Mucosa of descending colon (tissue), 3 donors: ENCODE results near the gene NEK10. TPM values are rescaled to one million over a fixed set of nuclear protein-coding genes. Genes with fewer than 3 reads are reported as not detected.

Experiments used
- ATAC-seq: fragments of 200-7000 bp; cut with Tn5 transposase; one replicate; pipeline ENCODE4 v1.9.1; 2020; ENCODE audit warnings: mild to moderate bottlenecking, moderate library complexity
- DNase-seq, 3 donors: peaks; one replicate each; pipeline ENCODE4 v3.0.0-alpha.2; 2020
- H3K36me3 ChIP-seq: fragments of 200-600 bp; one replicate; pipeline ENCODE4 v1.8.0; 2021; ENCODE audit warnings: low read depth, mild to moderate bottlenecking
- H3K4me1 ChIP-seq: fragments of 200-600 bp; one replicate; pipeline ENCODE4 v1.8.0; 2021; ENCODE audit warnings: low read depth, mild to moderate bottlenecking
- H3K4me3 ChIP-seq: fragments of 200-600 bp; one replicate; pipeline ENCODE4 v1.8.0; 2021; ENCODE audit warnings: mild to moderate bottlenecking
- H3K9me3 ChIP-seq: fragments of 200-600 bp; one replicate; pipeline ENCODE4 v1.8.0; 2021; ENCODE audit warnings: mild to moderate bottlenecking
- intact Hi-C, 2 donors: fragments of 100-400 bp; cut with DNase I in 1 of 2; cut with micrococcal nuclease in 1 of 2; formaldehyde crosslinking; loops; one replicate each; pipeline versions ENCODE4 v1.11.0 to v1.11.1; 2022; cut with DNase I, micrococcal nuclease
- total RNA-seq, 3 donors: library from RNA; stranded (reverse); fragmentation: NEBNext Ultra II Directional in 2 of 3; extraction: Animal tissue kit (Norgen Biotek cat#: 25700) in 2 of 3; gene quantifications; one replicate each; pipeline versions ENCODE4 v1.2.1 to v1.2.4, GENCODE V29; 2021 to 2023
- TF ChIP-seq, protein P1 (sequence below): fragments of 200-600 bp; IDR thresholded peaks from one replicate; pipeline ENCODE4 v1.8.0; 2022; ENCODE audit warnings: antibody characterized with exemption, mild to moderate bottlenecking
- donor health status: DM: no; HTN: no; CAD: no; lungs with moderate emphysema.
- donor health status: DM: no; HTN: no; CAD: no.
- donor health status: DM: no; HTN: yes; CAD: no.

Gene NEK10
- total RNA-seq, 3 donors from 2014 or later: 1.1 to 6.5 (median 1.4) TPM

DNA sequence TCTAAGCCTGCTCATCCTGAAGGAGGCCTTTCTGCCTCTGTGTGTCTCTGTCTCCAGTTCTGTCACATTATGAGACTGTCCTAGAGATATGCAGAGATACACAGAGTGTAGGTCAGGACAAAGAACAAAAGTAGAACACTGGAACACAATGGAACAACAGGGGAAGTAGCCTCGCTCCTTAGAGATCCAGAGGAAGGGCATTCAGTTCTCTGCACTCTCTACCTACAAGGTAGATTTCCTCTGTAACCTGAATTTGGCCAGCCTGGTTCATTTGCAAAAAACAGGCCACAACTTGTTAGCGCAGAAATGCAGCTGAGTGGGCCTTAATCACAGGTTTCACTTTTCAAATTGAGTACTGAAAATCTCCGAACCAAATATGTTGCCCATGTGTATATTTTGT is 19.4 kb downstream of the NEK10 start:
- TF ChIP-seq, protein P1, sequence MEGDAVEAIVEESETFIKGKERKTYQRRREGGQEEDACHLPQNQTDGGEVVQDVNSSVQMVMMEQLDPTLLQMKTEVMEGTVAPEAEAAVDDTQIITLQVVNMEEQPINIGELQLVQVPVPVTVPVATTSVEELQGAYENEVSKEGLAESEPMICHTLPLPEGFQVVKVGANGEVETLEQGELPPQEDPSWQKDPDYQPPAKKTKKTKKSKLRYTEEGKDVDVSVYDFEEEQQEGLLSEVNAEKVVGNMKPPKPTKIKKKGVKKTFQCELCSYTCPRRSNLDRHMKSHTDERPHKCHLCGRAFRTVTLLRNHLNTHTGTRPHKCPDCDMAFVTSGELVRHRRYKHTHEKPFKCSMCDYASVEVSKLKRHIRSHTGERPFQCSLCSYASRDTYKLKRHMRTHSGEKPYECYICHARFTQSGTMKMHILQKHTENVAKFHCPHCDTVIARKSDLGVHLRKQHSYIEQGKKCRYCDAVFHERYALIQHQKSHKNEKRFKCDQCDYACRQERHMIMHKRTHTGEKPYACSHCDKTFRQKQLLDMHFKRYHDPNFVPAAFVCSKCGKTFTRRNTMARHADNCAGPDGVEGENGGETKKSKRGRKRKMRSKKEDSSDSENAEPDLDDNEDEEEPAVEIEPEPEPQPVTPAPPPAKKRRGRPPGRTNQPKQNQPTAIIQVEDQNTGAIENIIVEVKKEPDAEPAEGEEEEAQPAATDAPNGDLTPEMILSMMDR: no peak
- DNase-seq (no peak), ATAC-seq (no peak)
- H3K36me3 ChIP-seq: no peaks in the 10 kb centered on the region
- intact Hi-C loops: no loop called here
- H3K9me3 ChIP-seq: no peaks in the 10 kb centered on the region
- H3K4me1 ChIP-seq: no peaks in the 10 kb centered on the region
- H3K4me3 ChIP-seq: no peak overlapping the region

DNA sequence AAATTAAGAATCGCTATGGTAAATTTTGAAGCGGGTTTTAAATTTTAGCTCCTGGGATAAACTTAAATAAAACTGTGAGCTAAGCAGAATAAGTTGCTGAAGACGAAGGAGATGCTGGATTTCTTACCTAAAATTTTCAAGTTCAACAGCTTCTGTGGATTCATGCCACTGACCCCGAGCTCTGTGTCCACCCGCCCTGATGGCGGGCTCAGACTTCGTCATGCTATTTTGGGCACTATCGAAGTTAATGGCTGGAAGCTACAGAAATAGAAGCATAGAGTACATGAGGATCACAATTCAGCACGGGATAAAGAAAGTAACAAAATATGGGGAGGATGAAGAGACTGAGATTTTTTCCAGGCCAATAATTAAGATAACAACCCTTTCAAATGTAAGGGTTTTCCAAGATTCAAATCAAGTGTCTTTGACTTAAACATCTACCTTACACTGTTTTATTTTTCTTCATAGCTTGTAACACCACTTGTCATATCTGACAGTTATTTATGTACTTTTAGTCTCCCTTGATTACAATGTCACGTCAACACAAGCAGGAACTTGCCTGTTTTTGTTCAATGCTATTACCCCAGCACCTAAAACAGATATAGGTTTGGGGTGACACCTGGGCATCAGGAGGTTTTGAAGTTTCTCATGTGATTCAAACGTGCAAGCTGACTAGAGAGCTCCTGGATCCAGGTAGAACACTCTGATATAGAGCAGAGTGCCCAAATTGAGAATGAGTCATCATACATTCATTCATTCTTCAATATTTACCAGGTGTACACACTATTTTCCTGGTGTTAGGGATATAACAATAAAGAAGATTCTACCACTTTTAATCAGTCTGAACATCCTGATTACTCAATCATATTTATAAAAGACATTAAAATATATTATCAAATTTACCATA is 23.0 kb downstream of the NEK10 start:
- peak; percentile 65 for ATAC-seq
- Histone ChIP-seq H3K4me3 (no peak overlapping the region), H3K4me1 (no peaks in the 10 kb centered on the region), H3K9me3 (no peaks in the 10 kb centered on the region), H3K36me3 (no peaks in the 10 kb centered on the region)
- TF ChIP-seq, protein P1: no peak
- intact Hi-C loops: no loop called here
- no peak for DNase-seq

DNA sequence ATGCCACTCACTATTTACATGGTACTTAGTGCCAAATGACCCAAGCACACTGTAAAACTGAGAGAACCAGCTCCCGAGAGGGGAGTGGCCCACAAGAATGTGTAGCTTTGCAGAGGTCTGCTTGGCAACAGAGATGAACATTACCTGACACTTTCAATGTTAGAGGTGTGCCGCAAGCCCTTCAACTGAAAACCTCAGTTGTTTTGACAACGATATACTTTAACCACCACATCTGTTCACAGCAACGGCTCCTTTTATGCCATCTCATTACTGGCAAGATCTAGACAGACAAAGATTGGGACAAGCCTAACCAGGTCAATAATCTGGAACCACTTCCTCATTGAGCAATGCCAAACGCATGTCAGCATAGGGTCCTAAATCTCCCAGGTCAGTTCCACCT is 23.7 kb downstream of the NEK10 start:
- ATAC-seq (peak; percentile 95), DNase-seq (peak in 1 of 3 donors; percentile 65)
- H3K4me1 ChIP-seq: no peaks in the 10 kb centered on the region
- no peaks in the 10 kb centered on the region for H3K9me3 ChIP-seq
- no peaks in the 10 kb centered on the region for H3K36me3 ChIP-seq
- intact Hi-C loops: no loop called here
- TF ChIP-seq, protein P1: no peak
- H3K4me3 ChIP-seq: no peak overlapping the region

DNA sequence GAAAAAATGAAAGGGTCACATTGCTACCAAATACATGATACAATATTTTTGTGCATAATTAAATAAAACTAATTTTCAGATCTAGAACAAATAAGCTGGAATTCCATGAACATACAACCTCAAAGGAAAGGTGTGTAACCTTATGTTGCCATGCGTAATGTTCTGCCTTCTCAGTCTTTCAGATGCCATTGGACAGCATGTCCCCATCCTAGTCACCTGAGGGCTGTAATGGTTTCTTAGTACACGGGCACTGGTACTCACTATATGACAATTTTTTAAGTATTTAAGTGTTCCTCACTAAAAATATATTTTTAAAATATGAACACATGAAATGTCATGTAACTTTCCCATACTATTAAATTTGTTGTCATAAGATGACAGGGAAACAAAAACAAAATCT is 24.1 kb downstream of the NEK10 start:
- intact Hi-C loops: no loop called here
- Histone ChIP-seq H3K4me1 (no peaks in the 10 kb centered on the region), H3K9me3 (no peaks in the 10 kb centered on the region), H3K36me3 (no peaks in the 10 kb centered on the region), H3K4me3 (no peak overlapping the region)
- ATAC-seq: no peak
- TF ChIP-seq, protein P1: no peak
- no peak for DNase-seq

DNA sequence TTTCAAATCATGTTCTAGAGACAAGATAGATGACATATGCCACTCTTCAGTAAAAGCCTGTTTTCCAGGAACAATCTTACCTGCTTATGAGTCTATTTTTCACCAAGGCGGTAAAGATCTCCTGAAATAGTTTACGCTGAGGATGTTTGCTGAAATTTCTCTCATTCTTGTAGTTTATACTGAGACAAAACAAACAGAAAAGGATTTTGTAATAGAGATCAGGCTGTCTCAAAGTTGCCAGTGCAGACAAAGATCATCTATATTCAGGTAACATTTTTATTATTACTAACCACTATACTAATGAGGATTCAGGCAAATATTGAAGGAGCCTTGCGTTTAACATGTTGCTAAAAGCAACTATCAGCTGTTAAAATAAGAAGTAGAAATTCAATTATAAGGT is 25.0 kb downstream of the NEK10 start:
- TF ChIP-seq, protein P1: no peak
- no peak for ATAC-seq
- no peaks in the 10 kb centered on the region for H3K9me3 ChIP-seq
- intact Hi-C loops: no loop called here
- no peaks in the 10 kb centered on the region for H3K36me3 ChIP-seq
- DNase-seq: no peak
- no peaks in the 10 kb centered on the region for H3K4me1 ChIP-seq
- H3K4me3 ChIP-seq: no peak overlapping the region
